GM10248 (cell line): ENCODE results near the gene AAGAB.

Experiments used
- CTCF ChIA-PET: fragments of 300-600 bp; sonication (Branson Sonifier 250); formaldehyde crosslinking; extraction: SDS; loops from one replicate; lab custom pipeline; 2021; ENCODE audit warnings: antibody characterized with exemption; lab: Yijun Ruan, JAX
- POLR2A ChIA-PET: fragments of 350-650 bp; sonication (Branson Sonifier 250); formaldehyde crosslinking; extraction: SDS; loops from one replicate; lab custom pipeline; 2020; ENCODE audit warnings: antibody characterized with exemption; lab: Yijun Ruan, JAX
- DNase-seq: peaks from one replicate; pipeline ENCODE4 v3.0.0; 2012; ENCODE audit errors: extremely low spot score
- TF ChIP-seq, protein P1 (sequence below): IDR thresholded peaks from 2 replicates; pipeline ENCODE4 v1.5.1; 2012; ENCODE audit warnings: mild to moderate bottlenecking, low read depth; ENCODE audit errors: extremely low read depth, missing control alignments, control extremely low read depth

The AAGAB gene

DNA sequence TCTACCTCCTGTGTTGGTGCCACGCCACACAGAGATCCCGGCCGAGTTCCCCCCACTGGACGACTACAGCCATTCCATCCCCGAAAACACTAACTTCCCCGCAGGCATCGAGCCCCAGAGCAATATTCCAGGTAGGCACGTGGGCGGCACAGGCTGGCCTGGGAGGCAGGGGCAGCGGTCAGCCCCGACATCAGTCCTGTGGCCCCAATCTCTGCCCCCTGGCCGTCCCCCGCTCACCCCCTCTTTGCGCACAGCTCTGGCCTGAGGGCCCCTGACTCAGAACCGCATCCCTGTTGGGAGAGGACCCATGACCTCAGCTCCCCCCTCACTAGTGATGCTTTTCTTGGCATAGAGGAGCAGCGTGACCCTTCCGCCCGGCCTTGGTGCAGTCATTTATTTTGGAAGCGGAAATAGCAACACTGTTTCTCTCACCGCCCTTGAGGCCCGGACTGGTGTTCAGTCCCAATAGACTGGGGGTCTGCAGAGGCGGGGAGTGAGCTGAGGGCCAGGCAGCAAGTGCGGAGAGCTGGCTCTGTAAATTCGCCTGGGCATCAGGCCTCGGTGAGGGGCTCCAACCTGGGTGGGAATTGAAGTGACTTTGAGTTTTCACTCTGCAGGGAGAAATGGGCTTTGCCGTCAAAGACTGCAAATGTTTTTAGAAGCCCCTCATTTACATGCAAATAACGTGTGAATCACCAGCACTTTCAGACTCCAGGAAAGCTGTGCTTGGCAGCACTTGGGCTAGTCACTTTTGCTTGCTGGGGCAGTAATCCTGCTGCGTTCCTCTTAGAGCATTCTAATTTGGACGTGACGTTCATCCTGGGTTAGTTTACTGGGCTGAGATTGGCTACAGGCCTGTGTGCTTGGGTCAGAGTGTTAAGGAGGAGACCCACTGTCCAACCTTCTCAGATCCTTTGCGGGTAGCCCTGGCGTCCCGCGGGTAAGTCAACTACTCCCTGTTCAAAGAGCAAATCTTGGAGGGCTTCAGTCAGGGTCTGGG lies 88.9 kb downstream of the AAGAB start:
- DNase-seq = no peak
- POLR2A ChIA-PET = no interaction called here
- CTCF ChIA-PET = no interaction called here
- TF ChIP-seq, protein P1, sequence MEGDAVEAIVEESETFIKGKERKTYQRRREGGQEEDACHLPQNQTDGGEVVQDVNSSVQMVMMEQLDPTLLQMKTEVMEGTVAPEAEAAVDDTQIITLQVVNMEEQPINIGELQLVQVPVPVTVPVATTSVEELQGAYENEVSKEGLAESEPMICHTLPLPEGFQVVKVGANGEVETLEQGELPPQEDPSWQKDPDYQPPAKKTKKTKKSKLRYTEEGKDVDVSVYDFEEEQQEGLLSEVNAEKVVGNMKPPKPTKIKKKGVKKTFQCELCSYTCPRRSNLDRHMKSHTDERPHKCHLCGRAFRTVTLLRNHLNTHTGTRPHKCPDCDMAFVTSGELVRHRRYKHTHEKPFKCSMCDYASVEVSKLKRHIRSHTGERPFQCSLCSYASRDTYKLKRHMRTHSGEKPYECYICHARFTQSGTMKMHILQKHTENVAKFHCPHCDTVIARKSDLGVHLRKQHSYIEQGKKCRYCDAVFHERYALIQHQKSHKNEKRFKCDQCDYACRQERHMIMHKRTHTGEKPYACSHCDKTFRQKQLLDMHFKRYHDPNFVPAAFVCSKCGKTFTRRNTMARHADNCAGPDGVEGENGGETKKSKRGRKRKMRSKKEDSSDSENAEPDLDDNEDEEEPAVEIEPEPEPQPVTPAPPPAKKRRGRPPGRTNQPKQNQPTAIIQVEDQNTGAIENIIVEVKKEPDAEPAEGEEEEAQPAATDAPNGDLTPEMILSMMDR = no peak

DNA sequence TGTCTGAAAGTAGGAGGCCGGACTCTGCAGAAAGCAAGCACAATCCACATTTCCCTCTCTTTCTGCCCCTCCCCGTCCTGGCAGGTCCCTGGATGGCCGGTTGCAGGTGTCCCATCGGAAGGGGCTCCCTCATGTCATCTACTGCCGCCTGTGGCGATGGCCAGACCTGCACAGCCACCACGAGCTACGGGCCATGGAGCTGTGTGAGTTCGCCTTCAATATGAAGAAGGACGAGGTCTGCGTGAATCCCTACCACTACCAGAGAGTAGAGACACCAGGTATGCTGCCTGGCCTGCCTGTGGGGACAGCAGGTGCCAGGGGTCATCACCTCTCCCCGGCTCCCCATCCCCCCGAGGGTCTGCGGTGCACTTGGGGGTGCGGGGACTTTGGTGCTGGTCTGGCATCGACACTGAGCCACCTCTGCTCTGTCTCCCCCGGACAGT lies 89.6 kb downstream of the AAGAB start:
- DNase-seq = no peak
- POLR2A ChIA-PET = no interaction called here
- CTCF ChIA-PET = interaction anchor here (1.3 kb wide), 1 partner anchor 47 kb away, joined by 3 read pairs; no protein-coding TSS in a partner anchor

DNA sequence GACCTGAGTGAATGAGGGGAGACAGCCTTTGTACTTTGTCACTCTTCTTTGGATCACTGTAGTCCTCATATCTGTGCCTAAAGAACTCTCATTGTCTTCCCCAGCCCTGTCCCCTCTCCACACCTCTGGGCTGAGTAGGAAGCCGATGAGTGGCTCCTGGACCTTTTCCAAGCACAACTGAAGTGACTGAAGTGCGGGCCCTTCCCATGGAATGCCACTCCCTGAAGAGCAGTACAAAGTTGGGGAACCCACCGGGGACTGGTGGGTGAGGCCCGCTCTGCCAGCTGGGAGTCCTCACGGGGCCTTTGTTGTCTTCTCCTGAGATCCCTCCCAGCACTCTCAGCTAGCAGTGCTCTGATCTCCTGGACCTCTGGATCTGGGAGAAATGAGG lies 90.1 kb downstream of the AAGAB start:
- TF ChIP-seq, protein P1 = no peak
- DNase-seq = no peak
- POLR2A ChIA-PET = interaction anchor here (0.6 kb wide), 1 partner anchor 12 kb away, joined by 6 read pairs; no protein-coding TSS in a partner anchor
- CTCF ChIA-PET = interaction anchor here (1.3 kb wide), 1 partner anchor 47 kb away, joined by 3 read pairs; no protein-coding TSS in a partner anchor

More for the DNA sequence above, 89.6 kb downstream of the AAGAB start:
- TF ChIP-seq, protein P1 = no peak

DNA sequence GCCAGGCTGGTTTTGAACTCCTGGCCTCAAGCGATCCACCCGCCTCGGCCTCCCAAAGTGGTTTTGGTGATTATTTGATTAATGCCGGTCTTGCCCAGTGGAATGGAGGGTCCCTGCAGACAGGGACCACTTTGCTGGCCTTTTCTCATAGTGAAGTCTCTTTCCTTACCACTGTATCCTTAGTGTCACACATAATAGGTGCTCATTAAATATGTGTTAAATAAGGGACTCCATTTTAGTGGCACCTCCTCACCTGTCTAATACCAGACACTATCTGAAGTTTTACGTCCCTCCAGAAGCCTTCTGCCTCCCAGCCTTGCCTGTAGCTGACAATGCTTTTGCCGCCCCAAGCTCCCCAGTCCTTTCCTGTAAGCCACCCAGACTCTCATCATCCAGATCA lies 91.3 kb downstream of the AAGAB start:
- CTCF ChIA-PET = no interaction called here
- DNase-seq = no peak
- TF ChIP-seq, protein P1 = no peak
- POLR2A ChIA-PET = no interaction called here

DNA sequence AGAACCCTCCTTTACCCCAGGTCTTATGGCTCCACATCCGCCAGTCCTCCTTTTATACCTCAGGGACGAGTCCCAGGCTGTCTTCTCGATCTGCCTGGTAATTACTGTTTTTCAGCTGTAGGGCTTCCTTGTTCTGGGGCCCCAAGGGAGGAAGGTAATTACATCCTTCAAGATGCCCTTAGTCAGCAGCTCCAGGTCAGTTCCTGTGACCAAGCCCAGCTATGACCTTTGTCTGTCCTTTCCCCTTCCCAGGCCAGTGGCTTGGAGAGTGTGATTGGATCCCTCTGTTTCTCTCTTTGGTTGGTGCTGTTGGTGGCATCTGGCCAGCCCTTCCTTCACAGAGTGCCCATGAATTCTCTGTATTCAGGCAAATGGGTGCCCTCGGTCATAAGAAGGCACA lies 92.6 kb downstream of the AAGAB start:
- DNase-seq = no peak
- ChIA-PET CTCF (interaction anchor here (1.0 to 1.8 kb wide), 5 partner anchors 13 to 51 kb away, joined by 3 to 6 read pairs (median 3); no protein-coding TSS in a partner anchor), POLR2A (no interaction called here)

DNA sequence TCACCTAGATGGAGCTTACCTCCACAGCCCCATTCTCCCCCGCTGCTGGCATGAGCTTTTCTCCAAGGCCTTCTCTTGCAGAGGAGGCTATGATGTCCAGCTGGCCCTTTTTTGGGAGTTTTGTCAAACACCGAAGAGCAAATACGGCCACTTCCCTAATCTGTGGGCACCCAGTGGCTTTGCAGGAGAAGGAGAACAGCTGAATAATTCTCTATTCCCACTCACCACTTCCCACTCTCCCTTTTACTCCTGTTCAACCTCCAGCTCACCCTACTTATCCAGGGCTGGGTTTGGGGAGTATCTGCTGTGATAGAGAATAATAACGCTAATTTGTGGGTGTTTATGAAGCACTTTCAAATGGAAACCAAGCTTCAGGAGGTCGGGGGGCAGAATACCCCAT lies 93.0 kb downstream of the AAGAB start:
- CTCF ChIA-PET = interaction anchor here (0.6 to 1.8 kb wide), 6 partner anchors 12 to 51 kb away, joined by 3 to 6 read pairs (median 3); no protein-coding TSS in a partner anchor
- POLR2A ChIA-PET = no interaction called here
- DNase-seq = no peak
- TF ChIP-seq, protein P1 = no peak

More for the DNA sequence above, 92.6 kb downstream of the AAGAB start:
- TF ChIP-seq, protein P1 = no peak
